NCI-H187 treated with DMSO at 0.1 percent for 48 hours (cell line): ENCODE measurements around the gene ZNF750.

Experiments
- DNase-seq: peaks from one replicate; lab custom pipeline; 2025; lab: John Stamatoyannopoulos, UW

Gene ZNF750

GRCh38 chr17:82859431-82860403, 19.9 kb upstream of the ZNF750 start:
- DNase-seq, result no peak

GRCh38 chr17:82858376-82859126, 18.7 kb upstream of the ZNF750 start:
- no peak for DNase-seq

GRCh38 chr17:82856361-82856760, 16.5 kb upstream of the ZNF750 start:
- DNase-seq, result no peak

- DNase-seq, result no peak
Observed at GRCh38 chr17:82854226-82854625, 14.4 kb upstream of the ZNF750 start.

GRCh38 chr17:82851381-82851780, 11.6 kb upstream of the ZNF750 start:
- DNase-seq, result no peak

- DNase-seq, result no peak
Observed at GRCh38 chr17:82849076-82849945, 9.5 kb upstream of the ZNF750 start.

GRCh38 chr17:82848022-82848592, 8.3 kb upstream of the ZNF750 start:
- DNase-seq, result peak; percentile 78

GRCh38 chr17:82846061-82846691, 6.4 kb upstream of the ZNF750 start:
- no peak for DNase-seq

- no peak for DNase-seq
Observed at GRCh38 chr17:82845163-82845807, 5.5 kb upstream of the ZNF750 start.

- DNase-seq, result no peak
Observed at GRCh38 chr17:82844796-82845162, 5.0 kb upstream of the ZNF750 start.

GRCh38 chr17:82843904-82844680, 4.3 kb upstream of the ZNF750 start:
- DNase-seq, result no peak

- DNase-seq, result no peak
Observed at GRCh38 chr17:82841921-82842596, 2.2 kb upstream of the ZNF750 start.

GRCh38 chr17:82840431-82840831, 609 bp upstream of the ZNF750 start:
- no peak for DNase-seq

- DNase-seq, result no peak
Observed at GRCh38 chr17:82838386-82839063, 1.3 kb downstream of the ZNF750 start.

- DNase-seq, result no peak
Observed at GRCh38 chr17:82837586-82838320, 2.1 kb downstream of the ZNF750 start.

- DNase-seq, result no peak
Observed at GRCh38 chr17:82836823-82837357, 2.9 kb downstream of the ZNF750 start.

- no peak for DNase-seq
Observed at GRCh38 chr17:82835766-82836512, 3.9 kb downstream of the ZNF750 start.
